ENCODE data around the gene LDLRAD3. TPM values are rescaled to one million over a fixed set of nuclear protein-coding genes. Genes with fewer than 3 reads are reported as not detected.

LDLRAD3 gene
- total and polyA plus RNA-seq, 2 experiments from 2014 or later = 6.2 to 9.5 TPM

GRCh38 chr11:36019005-36019596 lies 75.2 kb downstream of the LDLRAD3 start:
- Histone ChIP-seq H3K4me3 (no peak overlapping the region), H3K27me3 (no peaks in the 10 kb centered on the region), H3K36me3 (no peaks in the 10 kb centered on the region), H3K9me3 (ENCODE audit: low read depth) (no peaks in the 10 kb centered on the region), H3K4me1 (ENCODE audit: low read depth) (peaks cover 11% of the 10 kb centered on the region), H3K27ac (no peak overlapping the region)
- TF ChIP-seq, protein P1, sequence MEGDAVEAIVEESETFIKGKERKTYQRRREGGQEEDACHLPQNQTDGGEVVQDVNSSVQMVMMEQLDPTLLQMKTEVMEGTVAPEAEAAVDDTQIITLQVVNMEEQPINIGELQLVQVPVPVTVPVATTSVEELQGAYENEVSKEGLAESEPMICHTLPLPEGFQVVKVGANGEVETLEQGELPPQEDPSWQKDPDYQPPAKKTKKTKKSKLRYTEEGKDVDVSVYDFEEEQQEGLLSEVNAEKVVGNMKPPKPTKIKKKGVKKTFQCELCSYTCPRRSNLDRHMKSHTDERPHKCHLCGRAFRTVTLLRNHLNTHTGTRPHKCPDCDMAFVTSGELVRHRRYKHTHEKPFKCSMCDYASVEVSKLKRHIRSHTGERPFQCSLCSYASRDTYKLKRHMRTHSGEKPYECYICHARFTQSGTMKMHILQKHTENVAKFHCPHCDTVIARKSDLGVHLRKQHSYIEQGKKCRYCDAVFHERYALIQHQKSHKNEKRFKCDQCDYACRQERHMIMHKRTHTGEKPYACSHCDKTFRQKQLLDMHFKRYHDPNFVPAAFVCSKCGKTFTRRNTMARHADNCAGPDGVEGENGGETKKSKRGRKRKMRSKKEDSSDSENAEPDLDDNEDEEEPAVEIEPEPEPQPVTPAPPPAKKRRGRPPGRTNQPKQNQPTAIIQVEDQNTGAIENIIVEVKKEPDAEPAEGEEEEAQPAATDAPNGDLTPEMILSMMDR (IDR thresholded peaks at IDR 0.05; ENCODE audit: low read depth, low read length) = no peak
- no peak for DNase-seq (ENCODE audit: low read depth in 1 of 2, low spot score in 1 of 2)

GRCh38 chr11:36019722-36020121 lies 75.9 kb downstream of the LDLRAD3 start:
- TF ChIP-seq, protein P1 (IDR thresholded peaks at IDR 0.05; ENCODE audit: low read depth, low read length) = no peak
- Histone ChIP-seq H3K4me1 (ENCODE audit: low read depth) (peaks cover 14% of the 10 kb centered on the region), H3K27ac (no peak overlapping the region), H3K9me3 (ENCODE audit: low read depth) (no peaks in the 10 kb centered on the region), H3K36me3 (no peaks in the 10 kb centered on the region), H3K27me3 (no peaks in the 10 kb centered on the region), H3K4me3 (no peak overlapping the region)
- no peak for DNase-seq (ENCODE audit: low read depth in 1 of 2, low spot score in 1 of 2)

- no peaks in the 10 kb centered on the region for H3K36me3 ChIP-seq
- H3K27ac ChIP-seq = no peak overlapping the region
- no peak for DNase-seq (ENCODE audit: low read depth in 1 of 2, low spot score in 1 of 2)
- TF ChIP-seq, protein P1 (IDR thresholded peaks at IDR 0.05; ENCODE audit: low read depth, low read length) = no peak
- no peak overlapping the region for H3K4me3 ChIP-seq
- H3K27me3 ChIP-seq = no peaks in the 10 kb centered on the region
- H3K4me1 ChIP-seq (ENCODE audit: low read depth) = peaks cover 25% of the 10 kb centered on the region
- no peaks in the 10 kb centered on the region for H3K9me3 ChIP-seq (ENCODE audit: low read depth)
These were observed 79.0 kb downstream of the LDLRAD3 start for GRCh38 chr11:36022882-36023281.

- Histone ChIP-seq H3K27me3 (no peaks in the 10 kb centered on the region), H3K36me3 (no peaks in the 10 kb centered on the region), H3K4me3 (no peak overlapping the region), H3K27ac (no peak overlapping the region), H3K9me3 (ENCODE audit: low read depth) (no peaks in the 10 kb centered on the region), H3K4me1 (ENCODE audit: low read depth) (peaks cover 29% of the 10 kb centered on the region)
- TF ChIP-seq, protein P1 (IDR thresholded peaks at IDR 0.05; ENCODE audit: low read depth, low read length) = no peak
- peak in 1 of 2 donors; percentile 58 for DNase-seq (ENCODE audit: low read depth in 1 of 2, low spot score in 1 of 2)
These were observed 80.1 kb downstream of the LDLRAD3 start for GRCh38 chr11:36023922-36024321.

DNA sequence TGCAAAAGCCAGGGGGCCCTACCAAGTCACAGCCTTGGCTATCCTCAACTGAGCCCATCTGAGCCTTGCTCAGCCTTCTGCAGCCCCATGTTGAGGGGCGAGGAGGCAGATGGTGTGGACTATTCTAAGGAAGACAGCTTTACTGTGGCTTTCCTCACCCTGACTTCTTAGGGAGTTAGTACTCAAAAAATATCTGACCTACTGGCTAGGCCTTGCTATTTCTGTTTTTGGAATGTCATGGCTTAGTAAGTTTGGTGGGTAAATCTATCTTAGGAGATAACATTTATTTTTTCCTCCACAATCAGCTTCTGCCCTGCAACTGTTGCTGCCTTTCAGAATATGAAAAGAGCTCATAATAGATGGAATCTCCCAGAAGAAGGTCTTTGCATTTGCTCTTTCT lies 80.9 kb downstream of the LDLRAD3 start:
- DNase-seq (ENCODE audit: low read depth in 1 of 2, low spot score in 1 of 2) = no peak
- no peaks in the 10 kb centered on the region for H3K36me3 ChIP-seq
- no peaks in the 10 kb centered on the region for H3K27me3 ChIP-seq
- peaks cover 29% of the 10 kb centered on the region for H3K4me1 ChIP-seq (ENCODE audit: low read depth)
- no peaks in the 10 kb centered on the region for H3K9me3 ChIP-seq (ENCODE audit: low read depth)
- H3K4me3 ChIP-seq = no peak overlapping the region
- H3K27ac ChIP-seq = no peak overlapping the region
- TF ChIP-seq, protein P1 (IDR thresholded peaks at IDR 0.05; ENCODE audit: low read depth, low read length) = no peak
